Measurements from ENCODE around the gene SLC43A2.
A peak's percentile ranks its signal among the peaks of the same experiment; 100 is the strongest.
"Not testable (repeated sequence)": the region's sequence is repeated elsewhere in the genome, so short reads cannot be mapped to it uniquely, and the experiment has no call there.

The SLC43A2 gene

GRCh38 chr17:1627982-1628855, at the start of gene SLC43A2:
Gene SLC43A2 (minus strand): TSS chr17:1628834. CDS start chr17:1627874, 960 bp downstream.
- Mint-ChIP-seq H3K4me3 (peak within 1 kb of the TSS; percentile 93), H3K27ac (peak within 1 kb of the TSS; percentile 90), H3K9me3 (no peaks in the 10 kb centered on the region), H3K36me3 (peaks cover 14% of the 10 kb centered on the region), H3K4me1 (peaks cover 37% of the 10 kb centered on the region)
- ATAC-seq (peak; percentile 84), DNase-seq (ENCODE audit: low spot score in 2 of 2) (peak; percentile 74 to 88)

GRCh38 chr17:1676401-1676800, 47.8 kb upstream of the SLC43A2 start:
- no peak for DNase-seq (ENCODE audit: low spot score in 2 of 2)
- Mint-ChIP-seq H3K9me3 (no peaks in the 10 kb centered on the region), H3K27ac (no peak overlapping the region), H3K4me3 (no peak overlapping the region), H3K36me3 (peaks cover 100% of the 10 kb centered on the region), H3K4me1 (peaks cover 29% of the 10 kb centered on the region)
- ATAC-seq = no peak

- H3K4me3 Mint-ChIP-seq = peak overlapping the region; percentile 19
- H3K36me3 Mint-ChIP-seq = peaks cover 100% of the 10 kb centered on the region
- peaks cover 50% of the 10 kb centered on the region for H3K4me1 Mint-ChIP-seq
- H3K9me3 Mint-ChIP-seq = no peaks in the 10 kb centered on the region
- peak overlapping the region; percentile 76 for H3K27ac Mint-ChIP-seq
- DNase-seq (ENCODE audit: low spot score in 2 of 2) (peak in 1 of 2 donors; percentile 21), ATAC-seq (peak; percentile 92)
Measured at GRCh38 chr17:1673041-1673785, 44.6 kb upstream of the SLC43A2 start.

GRCh38 chr17:1663934-1664333, 35.3 kb upstream of the SLC43A2 start:
- DNase-seq (ENCODE audit: low spot score in 2 of 2); H3K9me3 Mint-ChIP-seq; H3K4me3 Mint-ChIP-seq; ATAC-seq; H3K4me1 Mint-ChIP-seq; H3K27ac Mint-ChIP-seq: not testable (repeated sequence)
- peaks cover 100% of the 10 kb centered on the region for H3K36me3 Mint-ChIP-seq

GRCh38 chr17:1661045-1661444, 32.4 kb upstream of the SLC43A2 start:
- DNase-seq (ENCODE audit: low spot score in 2 of 2) = no peak
- ATAC-seq = no peak
- peaks cover 7% of the 10 kb centered on the region for H3K4me1 Mint-ChIP-seq
- no peaks in the 10 kb centered on the region for H3K9me3 Mint-ChIP-seq
- H3K36me3 Mint-ChIP-seq = peaks cover 100% of the 10 kb centered on the region
- no peak overlapping the region for H3K4me3 Mint-ChIP-seq
- H3K27ac Mint-ChIP-seq = no peak overlapping the region

GRCh38 chr17:1658100-1658499, 29.5 kb upstream of the SLC43A2 start:
- no peak overlapping the region for H3K4me3 Mint-ChIP-seq
- peaks cover 7% of the 10 kb centered on the region for H3K4me1 Mint-ChIP-seq
- DNase-seq (ENCODE audit: low spot score in 2 of 2) = no peak
- H3K27ac Mint-ChIP-seq = no peak overlapping the region
- ATAC-seq = no peak
- H3K9me3 Mint-ChIP-seq = no peaks in the 10 kb centered on the region
- H3K36me3 Mint-ChIP-seq = peaks cover 100% of the 10 kb centered on the region

GRCh38 chr17:1653735-1654134, 25.1 kb upstream of the SLC43A2 start:
- DNase-seq (ENCODE audit: low spot score in 2 of 2) = no peak
- Mint-ChIP-seq H3K9me3 (no peaks in the 10 kb centered on the region), H3K4me3 (no peak overlapping the region), H3K4me1 (peaks cover 11% of the 10 kb centered on the region), H3K27ac (no peak overlapping the region), H3K36me3 (peaks cover 90% of the 10 kb centered on the region)
- no peak for ATAC-seq

GRCh38 chr17:1652794-1653193, 24.2 kb upstream of the SLC43A2 start:
- Mint-ChIP-seq H3K36me3 (peaks cover 81% of the 10 kb centered on the region), H3K4me1 (peaks cover 11% of the 10 kb centered on the region), H3K27ac (peak overlapping the region; percentile 63)
- not testable (repeated sequence) for H3K9me3 Mint-ChIP-seq; ATAC-seq; H3K4me3 Mint-ChIP-seq; DNase-seq (ENCODE audit: low spot score in 2 of 2)

- no peak for DNase-seq (ENCODE audit: low spot score in 2 of 2)
- H3K36me3 Mint-ChIP-seq = peaks cover 68% of the 10 kb centered on the region
- no peaks in the 10 kb centered on the region for H3K9me3 Mint-ChIP-seq
- no peak for ATAC-seq
- peaks cover 14% of the 10 kb centered on the region for H3K4me1 Mint-ChIP-seq
- no peak overlapping the region for H3K27ac Mint-ChIP-seq
- H3K4me3 Mint-ChIP-seq = no peak overlapping the region
Measured at GRCh38 chr17:1651559-1651844, 22.9 kb upstream of the SLC43A2 start.

- Mint-ChIP-seq H3K9me3 (no peaks in the 10 kb centered on the region), H3K4me3 (no peak overlapping the region), H3K36me3 (peaks cover 62% of the 10 kb centered on the region), H3K27ac (no peak overlapping the region), H3K4me1 (peaks cover 19% of the 10 kb centered on the region)
- DNase-seq (ENCODE audit: low spot score in 2 of 2) = peak in 1 of 2 donors; percentile 55
- ATAC-seq = no peak
Measured at GRCh38 chr17:1650731-1651558, 22.3 kb upstream of the SLC43A2 start.

- peaks cover 29% of the 10 kb centered on the region for H3K4me1 Mint-ChIP-seq
- ATAC-seq (peak; percentile 1), DNase-seq (ENCODE audit: low spot score in 2 of 2) (peak in 1 of 2 donors; percentile 62)
- no peaks in the 10 kb centered on the region for H3K9me3 Mint-ChIP-seq
- peaks cover 53% of the 10 kb centered on the region for H3K36me3 Mint-ChIP-seq
- peak within 1 kb of the TSS; percentile 52 for H3K27ac Mint-ChIP-seq
- peak within 1 kb of the TSS; percentile 62 for H3K4me3 Mint-ChIP-seq
Measured at GRCh38 chr17:1649844-1650501, 21.3 kb upstream of the SLC43A2 start, which contains the start of gene RILP. Gene RILP (minus strand): TSS chr17:1649866. CDS start chr17:1649804, 62 bp downstream.

- H3K4me1 Mint-ChIP-seq = peaks cover 37% of the 10 kb centered on the region
- DNase-seq (ENCODE audit: low spot score in 2 of 2) (peak; percentile 95 to 97), ATAC-seq (peak; percentile 84)
- H3K9me3 Mint-ChIP-seq = no peaks in the 10 kb centered on the region
- peaks cover 49% of the 10 kb centered on the region for H3K36me3 Mint-ChIP-seq
- peak overlapping the region; percentile 52 for H3K27ac Mint-ChIP-seq
- H3K4me3 Mint-ChIP-seq = peak overlapping the region; percentile 62
Measured at GRCh38 chr17:1648963-1649843, 20.6 kb upstream of the SLC43A2 start.

GRCh38 chr17:1648173-1648962, 19.7 kb upstream of the SLC43A2 start:
- peaks cover 43% of the 10 kb centered on the region for H3K36me3 Mint-ChIP-seq
- peak; percentile 9 for ATAC-seq
- peaks cover 41% of the 10 kb centered on the region for H3K4me1 Mint-ChIP-seq
- no peak overlapping the region for H3K27ac Mint-ChIP-seq
- no peak for DNase-seq (ENCODE audit: low spot score in 2 of 2)
- H3K9me3 Mint-ChIP-seq = no peaks in the 10 kb centered on the region
- H3K4me3 Mint-ChIP-seq = peak overlapping the region; percentile 62

All from stimulated activated effector memory CD8-positive, alpha-beta T cell treated with anti-CD3 and anti-CD28 coated beads, Interleukin-12 subunit alpha, Interleukin-12 subunit beta, amount 100 ng/mL, for 72 hours (primary cell).